Mononuclear cell (primary cell): ENCODE measurements around the gene XYLT1. TPM values are rescaled to one million over a fixed set of nuclear protein-coding genes. Genes with fewer than 3 reads are reported as not detected.

Experiments
- H3K27me3 ChIP-seq: 2 replicates; pipeline ENCODE4 v1.6.0; 2011; ENCODE audit warnings: low read length, control low read depth; ENCODE audit not compliant: insufficient read depth
- H3K4me1 ChIP-seq: 2 replicates; pipeline ENCODE4 v1.5.1; 2011; ENCODE audit warnings: mild to moderate bottlenecking, low read length, control low read depth; ENCODE audit not compliant: insufficient read depth
- H3K4me3 ChIP-seq: 2 replicates; pipeline ENCODE4 v1.5.1; 2011; ENCODE audit warnings: mild to moderate bottlenecking, low read length, moderate library complexity
- H3K9me3 ChIP-seq: 2 replicates; pipeline ENCODE4 v1.5.1; 2011; ENCODE audit warnings: low read depth, mild to moderate bottlenecking, control low read depth, low read length
- total RNA-seq: library from RNA; depleted of rRNA; stranded (reverse); fragments of >200 nt; gene quantifications from one replicate; pipeline ENCODE4 v1.2.3, GENCODE V29; 2012

XYLT1 gene
- total RNA-seq, 1 donor, result 19.4 TPM

DNA sequence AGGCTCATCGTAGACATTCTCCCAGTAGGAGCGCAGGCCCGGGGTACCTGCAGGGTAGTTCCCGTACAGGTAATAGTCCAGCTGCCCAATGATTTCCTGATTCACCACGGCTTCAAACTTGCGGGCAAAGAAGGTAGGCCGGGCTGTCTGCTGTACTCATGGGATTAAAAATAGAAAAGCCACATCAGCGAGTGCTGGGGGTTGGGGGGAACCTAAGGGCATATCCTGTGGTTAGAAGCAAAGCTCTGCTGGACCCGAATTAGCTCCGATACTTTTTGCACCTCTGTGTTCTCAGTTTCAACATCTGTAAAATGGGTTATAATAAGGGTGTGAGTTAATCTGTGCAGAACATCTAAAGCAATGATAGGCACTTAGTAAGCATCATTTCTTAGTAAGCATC lies 336.2 kb downstream of the XYLT1 start:
- Histone ChIP-seq H3K9me3 (no peaks in the 10 kb centered on the region), H3K4me1 (peaks cover 10% of the 10 kb centered on the region), H3K4me3 (no peak overlapping the region), H3K27me3 (no peaks in the 10 kb centered on the region)

DNA sequence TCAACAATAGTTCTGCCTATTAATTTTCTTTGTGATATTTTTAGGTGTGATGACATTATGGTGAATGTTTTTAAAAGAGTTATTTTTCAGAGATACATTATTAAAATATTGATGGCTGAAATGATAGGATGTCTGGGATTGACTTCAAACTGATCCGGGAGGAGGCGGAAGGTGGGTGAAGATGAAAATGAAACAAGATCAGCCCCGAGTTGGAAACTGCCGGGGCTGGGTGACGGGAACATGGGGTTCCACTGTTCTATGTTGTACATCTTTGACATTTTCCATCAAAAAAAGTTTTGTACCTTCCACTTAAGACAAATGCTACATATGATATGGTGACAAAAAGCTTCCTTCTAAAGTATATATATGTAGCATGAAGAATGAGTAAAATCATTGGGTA lies 336.9 kb downstream of the XYLT1 start:
- no peaks in the 10 kb centered on the region for H3K9me3 ChIP-seq
- no peaks in the 10 kb centered on the region for H3K27me3 ChIP-seq
- peaks cover 10% of the 10 kb centered on the region for H3K4me1 ChIP-seq
- no peak overlapping the region for H3K4me3 ChIP-seq

DNA sequence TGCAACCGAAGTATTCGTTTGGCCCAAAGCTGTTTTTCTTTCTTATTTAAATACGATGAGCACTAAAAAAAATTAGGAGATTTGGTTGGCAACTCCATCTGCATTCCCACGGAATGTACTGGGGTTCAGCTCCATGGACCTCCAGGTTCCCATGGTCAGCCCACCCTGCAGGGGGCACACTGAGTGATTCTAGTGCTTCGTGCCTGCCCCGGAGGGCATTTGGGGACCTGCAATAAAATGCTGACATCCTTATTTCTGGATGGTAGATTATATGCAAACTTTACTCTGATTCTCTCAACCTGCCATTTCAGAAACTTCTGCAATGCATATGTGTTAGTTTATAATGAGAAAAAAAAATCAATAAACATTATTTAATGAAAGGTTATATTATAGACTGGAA lies 339.4 kb downstream of the XYLT1 start:
- Histone ChIP-seq H3K27me3 (no peaks in the 10 kb centered on the region), H3K9me3 (no peaks in the 10 kb centered on the region), H3K4me1 (peaks cover 10% of the 10 kb centered on the region), H3K4me3 (no peak overlapping the region)

DNA sequence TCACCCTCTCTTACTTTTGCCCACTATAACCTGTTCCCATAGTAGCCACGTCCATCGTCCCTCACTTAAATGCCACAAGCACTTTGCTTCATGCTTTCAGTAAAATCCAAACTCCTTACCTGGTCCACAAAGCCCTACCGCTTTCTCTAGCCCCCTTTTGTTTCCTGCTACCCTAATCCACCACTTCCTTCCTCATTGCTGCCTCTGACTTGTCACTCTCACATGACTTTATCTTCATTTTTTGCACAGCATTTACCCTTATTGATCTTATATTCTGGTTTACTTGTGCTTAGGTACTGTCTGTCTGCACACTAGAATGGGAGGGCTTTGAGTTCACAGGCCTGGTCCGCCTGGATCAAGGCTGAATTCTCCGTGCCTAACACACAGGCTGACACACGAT lies 340.0 kb downstream of the XYLT1 start:
- Histone ChIP-seq H3K9me3 (no peaks in the 10 kb centered on the region), H3K4me3 (no peak overlapping the region), H3K27me3 (no peaks in the 10 kb centered on the region), H3K4me1 (peaks cover 10% of the 10 kb centered on the region)

DNA sequence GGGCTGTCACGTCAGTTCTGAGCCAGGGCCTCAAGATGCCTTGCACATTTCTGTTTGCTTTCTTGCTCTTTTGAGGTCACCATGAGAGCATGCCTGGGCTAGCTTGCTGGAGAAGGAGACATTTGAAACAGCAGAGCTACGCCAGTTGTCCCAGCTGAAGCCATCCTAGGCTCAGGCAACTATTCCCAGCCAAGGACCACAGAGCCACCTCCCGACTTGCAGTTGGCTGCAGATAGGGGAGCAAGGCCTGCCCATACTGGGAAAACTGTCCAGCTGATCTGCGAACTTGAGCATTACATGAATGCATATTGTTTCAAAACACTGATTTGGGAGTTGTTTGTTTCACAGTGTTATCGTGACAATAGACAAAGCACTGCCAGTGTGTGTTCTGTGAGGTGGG lies 340.8 kb downstream of the XYLT1 start:
- no peaks in the 10 kb centered on the region for H3K27me3 ChIP-seq
- H3K9me3 ChIP-seq, result no peaks in the 10 kb centered on the region
- no peak overlapping the region for H3K4me3 ChIP-seq
- H3K4me1 ChIP-seq, result peaks cover 10% of the 10 kb centered on the region

DNA sequence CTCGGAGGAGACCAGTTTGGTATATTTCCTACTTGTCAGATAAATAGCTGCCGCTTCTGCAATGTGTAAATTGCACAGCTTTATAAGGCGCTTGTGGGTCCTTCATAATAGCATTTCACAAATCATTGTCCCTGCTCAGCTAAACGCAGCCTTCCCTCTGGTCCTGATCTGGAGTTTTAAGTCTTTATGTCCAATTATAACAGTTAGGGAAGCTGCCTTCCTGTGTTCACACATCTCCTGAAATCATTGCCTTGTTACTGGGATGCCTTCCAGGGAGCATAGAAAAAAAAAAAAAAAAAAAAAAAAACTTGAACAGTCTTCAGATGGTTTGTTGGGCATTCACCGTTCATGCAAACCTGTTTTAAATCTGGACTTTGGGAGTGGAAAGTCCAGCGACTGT lies 342.0 kb downstream of the XYLT1 start:
- H3K4me3 ChIP-seq, result no peak overlapping the region
- no peaks in the 10 kb centered on the region for H3K9me3 ChIP-seq
- no peaks in the 10 kb centered on the region for H3K27me3 ChIP-seq
- peaks cover 10% of the 10 kb centered on the region for H3K4me1 ChIP-seq

DNA sequence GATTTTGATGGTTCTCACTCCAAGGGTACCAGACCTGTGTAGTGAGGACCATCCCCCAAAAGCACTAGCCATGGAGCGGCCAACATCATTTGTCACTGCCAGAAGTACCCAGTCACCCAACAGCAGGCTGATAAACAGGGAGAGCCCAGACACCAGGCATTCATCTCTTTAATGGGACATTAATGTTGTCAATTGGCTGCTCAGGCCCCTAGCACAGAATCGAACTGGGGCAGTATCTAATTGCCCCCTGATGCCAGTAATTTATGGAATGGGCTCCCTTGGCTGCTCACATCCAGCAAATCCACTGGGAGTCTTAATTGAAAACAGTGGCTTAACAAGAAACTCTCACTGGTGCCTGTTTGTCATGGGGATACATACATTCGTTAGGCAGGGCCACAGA lies 344.6 kb downstream of the XYLT1 start:
- Histone ChIP-seq H3K27me3 (no peaks in the 10 kb centered on the region), H3K4me1 (peaks cover 8% of the 10 kb centered on the region), H3K9me3 (no peaks in the 10 kb centered on the region), H3K4me3 (no peak overlapping the region)

DNA sequence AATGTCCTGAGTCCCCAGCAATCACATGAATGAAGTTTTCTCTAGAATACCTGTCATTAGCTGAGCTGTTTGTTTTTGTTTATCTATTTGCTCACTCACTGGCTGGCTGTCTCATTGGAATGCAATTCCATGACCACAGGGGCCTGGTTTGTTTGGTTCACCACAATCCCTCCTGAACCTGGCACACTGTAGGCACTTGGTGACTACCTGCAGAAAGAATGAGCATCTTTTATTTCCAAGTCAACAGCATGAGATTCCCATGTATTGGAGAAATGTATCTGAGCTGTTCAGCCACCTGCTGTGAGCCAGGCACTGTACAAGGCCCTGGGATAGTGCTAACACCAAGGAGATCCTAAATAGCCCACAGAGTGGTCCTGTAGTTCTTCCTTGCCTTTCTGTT lies 345.1 kb downstream of the XYLT1 start:
- peaks cover 3% of the 10 kb centered on the region for H3K4me1 ChIP-seq

DNA sequence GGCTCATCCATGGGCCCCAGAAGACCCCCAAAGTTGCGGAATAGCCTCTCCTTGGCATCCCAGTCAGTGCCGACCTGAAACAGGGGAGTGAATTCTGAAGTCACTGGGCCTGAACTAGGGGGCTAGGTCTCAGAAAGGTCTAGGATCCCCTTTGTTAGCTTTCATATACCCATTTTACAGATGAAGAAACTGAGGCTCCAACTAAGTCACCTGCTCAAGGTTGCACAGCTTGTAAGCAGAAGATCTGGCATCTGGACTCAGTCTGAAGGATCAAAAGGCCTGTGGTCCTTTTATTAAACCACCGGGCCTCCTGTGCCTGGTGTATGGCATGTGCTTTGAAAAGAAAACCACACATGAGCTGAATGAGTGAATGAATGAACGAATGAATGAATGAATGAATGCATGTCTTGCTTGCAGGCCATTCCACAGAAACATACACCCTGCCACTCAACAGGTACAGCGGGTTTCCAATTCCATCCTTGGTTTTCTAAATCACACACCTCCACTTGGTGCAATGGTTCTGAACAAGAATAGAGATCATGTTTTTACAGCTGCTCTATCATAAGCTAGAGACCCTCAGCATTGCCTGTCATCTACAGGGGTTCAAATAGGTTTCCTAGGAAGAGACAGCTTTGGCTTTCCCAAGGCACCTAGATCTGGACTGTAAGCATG lies 352.7 kb downstream of the XYLT1 start:
- Histone ChIP-seq H3K4me1 (no peaks in the 10 kb centered on the region), H3K9me3 (no peaks in the 10 kb centered on the region), H3K27me3 (no peaks in the 10 kb centered on the region), H3K4me3 (no peak overlapping the region)

More for the DNA sequence above, 345.1 kb downstream of the XYLT1 start:
- no peaks in the 10 kb centered on the region for H3K27me3 ChIP-seq
- no peak overlapping the region for H3K4me3 ChIP-seq
- H3K9me3 ChIP-seq, result no peaks in the 10 kb centered on the region

DNA sequence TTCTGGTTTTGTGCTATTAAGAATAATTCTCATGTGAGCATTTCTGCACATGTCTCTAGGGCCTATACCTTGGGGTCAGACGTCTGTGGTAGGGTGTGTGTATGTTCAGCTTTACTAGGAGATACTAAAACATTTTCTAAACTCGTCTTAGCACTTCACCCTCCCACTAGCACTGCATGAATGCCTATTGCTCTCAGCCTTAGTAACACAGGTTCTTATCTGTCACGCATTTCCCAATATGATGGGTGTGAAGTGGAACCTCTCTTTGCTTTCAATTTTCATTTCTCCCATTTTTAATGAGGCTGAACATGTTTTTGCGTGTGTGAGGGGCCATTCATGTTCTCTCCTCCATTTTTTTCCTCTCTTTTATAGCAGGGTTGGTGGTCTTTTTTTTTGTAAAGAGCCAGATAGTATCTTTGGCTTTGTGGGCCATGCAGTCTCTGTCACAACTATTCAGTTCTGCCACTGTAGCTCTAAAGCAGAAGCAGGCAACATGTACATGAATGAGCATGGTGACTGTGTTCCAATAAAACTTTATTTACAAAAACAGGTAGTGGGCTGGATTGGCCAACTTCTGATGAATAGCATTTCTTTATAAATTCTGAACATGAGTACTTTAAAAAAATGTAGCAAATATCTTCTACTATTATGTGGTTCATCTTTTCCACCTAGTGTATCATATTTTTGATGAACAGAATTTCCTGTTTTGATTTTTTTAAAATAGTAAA lies 354.0 kb downstream of the XYLT1 start:
- no peaks in the 10 kb centered on the region for H3K27me3 ChIP-seq
- no peaks in the 10 kb centered on the region for H3K4me1 ChIP-seq
- H3K9me3 ChIP-seq, result no peaks in the 10 kb centered on the region
- no peak overlapping the region for H3K4me3 ChIP-seq

DNA sequence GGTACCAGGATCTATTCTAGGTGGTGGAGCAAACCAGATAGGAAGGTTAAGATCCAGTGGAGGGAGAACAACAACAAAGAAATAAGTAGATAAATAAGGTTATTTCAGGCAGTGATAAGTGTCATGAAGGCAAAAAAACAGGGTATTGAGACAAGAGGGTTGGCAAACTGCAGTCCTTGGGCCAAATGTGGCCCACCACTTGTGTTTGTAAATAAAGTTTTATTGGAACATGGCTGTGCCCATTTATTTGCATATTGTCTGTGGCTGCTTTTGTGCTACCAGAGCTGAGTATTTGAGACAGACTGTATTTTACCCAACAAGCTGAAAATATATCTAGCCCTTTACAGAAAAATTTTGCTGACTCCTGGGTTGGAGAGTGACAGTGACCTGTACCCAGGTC lies 361.3 kb downstream of the XYLT1 start:
- peaks cover 5% of the 10 kb centered on the region for H3K4me1 ChIP-seq
- no peaks in the 10 kb centered on the region for H3K9me3 ChIP-seq
- no peak overlapping the region for H3K4me3 ChIP-seq
- H3K27me3 ChIP-seq, result no peaks in the 10 kb centered on the region

DNA sequence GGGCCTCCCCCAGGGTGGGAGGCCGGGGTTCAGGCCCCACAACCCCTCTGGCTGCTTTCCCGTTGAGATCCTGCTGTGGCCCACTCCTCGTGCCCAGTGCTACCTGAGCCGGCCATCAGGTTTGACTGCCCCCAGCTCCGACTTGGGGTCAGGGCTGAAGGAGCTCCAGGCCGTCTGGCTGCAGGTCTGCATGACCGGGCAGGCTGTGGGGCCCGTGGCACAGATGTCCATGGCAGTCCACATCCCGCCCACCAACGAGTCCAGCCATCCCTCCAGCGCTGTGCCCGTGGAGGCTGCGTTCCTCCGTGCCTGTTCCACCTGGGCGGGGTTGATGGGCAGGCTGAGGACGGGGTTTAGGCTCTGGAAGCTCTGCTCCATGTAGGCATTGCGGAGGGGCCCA lies 362.2 kb downstream of the XYLT1 start:
- Histone ChIP-seq H3K9me3 (no peaks in the 10 kb centered on the region), H3K27me3 (no peaks in the 10 kb centered on the region), H3K4me3 (no peak overlapping the region), H3K4me1 (peaks cover 5% of the 10 kb centered on the region)

DNA sequence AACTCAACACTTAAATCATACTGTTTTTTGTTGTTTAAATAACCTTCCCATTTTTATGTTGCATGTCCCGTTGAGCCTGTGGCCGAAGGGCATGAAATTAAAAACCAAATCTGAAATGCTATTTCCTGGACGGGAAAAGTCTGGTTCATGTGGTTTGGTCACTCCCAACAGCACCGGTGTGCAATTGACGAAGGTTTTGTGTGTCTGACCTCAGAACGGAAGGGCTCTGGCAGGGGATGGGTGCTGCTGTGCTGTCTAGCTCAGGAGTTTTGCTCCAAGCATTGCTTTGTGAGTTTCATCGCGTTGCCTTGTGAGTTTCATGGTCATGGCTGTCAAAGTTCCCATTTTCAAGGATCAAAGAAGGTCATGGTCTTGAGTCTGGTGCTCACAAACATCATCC lies 363.3 kb downstream of the XYLT1 start:
- no peak overlapping the region for H3K4me3 ChIP-seq
- H3K27me3 ChIP-seq, result no peaks in the 10 kb centered on the region
- no peaks in the 10 kb centered on the region for H3K9me3 ChIP-seq
- peaks cover 5% of the 10 kb centered on the region for H3K4me1 ChIP-seq

DNA sequence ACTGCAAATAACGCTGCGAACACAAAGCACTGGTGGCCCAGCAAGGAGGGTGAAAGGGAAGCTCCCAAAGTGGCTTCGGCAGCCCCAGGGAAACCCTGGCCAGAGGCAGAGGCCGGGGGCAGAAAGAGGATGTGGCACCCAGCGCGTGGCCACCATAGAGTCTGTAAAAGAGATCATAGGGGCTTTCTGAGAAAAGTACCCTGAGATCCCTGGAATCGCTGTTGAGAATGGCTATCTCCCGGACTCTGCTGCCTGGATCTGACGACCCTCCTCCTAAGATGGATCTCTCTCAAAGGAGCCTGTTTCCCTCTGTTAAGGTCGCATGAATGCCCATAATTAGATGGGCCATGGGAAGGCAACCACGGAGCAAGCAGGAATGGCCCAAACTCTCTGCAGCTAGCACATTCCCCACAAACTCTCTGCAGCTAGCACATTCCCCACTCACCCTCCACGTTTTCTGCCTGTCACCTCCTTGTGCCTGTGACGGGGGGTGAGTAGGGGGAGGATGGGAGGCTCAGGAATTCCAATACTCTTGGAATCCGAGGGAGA lies 364.4 kb downstream of the XYLT1 start:
- no peaks in the 10 kb centered on the region for H3K9me3 ChIP-seq
- peaks cover 5% of the 10 kb centered on the region for H3K4me1 ChIP-seq
- no peak overlapping the region for H3K4me3 ChIP-seq
- H3K27me3 ChIP-seq, result no peaks in the 10 kb centered on the region

DNA sequence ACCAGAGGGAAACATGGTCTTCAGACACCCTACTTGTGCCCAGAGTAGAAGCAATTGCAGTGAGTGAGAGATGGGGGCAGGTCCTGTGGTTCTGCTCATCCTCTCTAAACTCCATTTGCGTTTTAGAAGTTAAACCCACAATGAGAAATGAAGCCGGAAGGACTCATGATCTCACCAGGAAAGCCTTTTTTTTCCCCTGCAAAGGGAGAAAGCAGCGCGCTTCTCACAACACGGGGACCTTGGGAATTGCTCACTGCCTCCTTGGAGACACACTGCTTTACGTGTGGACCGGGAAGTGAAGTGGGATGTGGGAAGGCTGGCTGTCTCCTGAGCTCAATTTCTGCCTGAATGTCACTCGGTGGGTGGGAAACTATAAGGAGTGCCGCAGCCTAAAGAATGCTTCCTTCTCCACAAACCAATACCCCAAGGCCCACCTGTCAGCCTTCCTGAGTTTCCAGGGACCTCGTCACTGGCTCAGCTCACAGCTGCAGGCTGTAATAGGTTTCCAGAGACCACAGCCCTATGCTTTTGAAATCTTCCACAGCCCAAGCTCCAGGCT lies 365.4 kb downstream of the XYLT1 start:
- peaks cover 5% of the 10 kb centered on the region for H3K4me1 ChIP-seq
- no peaks in the 10 kb centered on the region for H3K9me3 ChIP-seq
- H3K4me3 ChIP-seq, result no peak overlapping the region
- H3K27me3 ChIP-seq, result no peaks in the 10 kb centered on the region
